Activated T-cell treated with anti-CD3 and anti-CD28 coated beads, Interleukin-2, amount 50 U/mL, for 72 hours (primary cell): ENCODE data around the gene RMND5B. TPM values are rescaled to one million over a fixed set of nuclear protein-coding genes. Genes with fewer than 3 reads are reported as not detected.
A peak's percentile ranks its signal among the peaks of the same experiment; 100 is the strongest.
"Not testable (repeated sequence)": the region's sequence is repeated elsewhere in the genome, so short reads cannot be mapped to it uniquely, and the experiment has no call there.

ENCODE experiments used
- ATAC-seq, 2 donors: fragments of 150-1000 bp; cut with Tn5 transposase; replicated peaks in 1 of 2; 2 replicates each; pipeline ENCODE4 v1.10.0; 2021; ENCODE audit warnings: moderate library complexity in 2 of 2, mild to moderate bottlenecking in 1 of 2
- DNase-seq, 2 donors: peaks; one replicate each; pipeline ENCODE4 v3.0.0; 2021 to 2022; ENCODE audit warnings: mixed read lengths in 1 of 2
- H3K27ac Mint-ChIP-seq: one replicate; pipeline ENCODE4 v1.8.0; 2022; ENCODE audit warnings: mild to moderate bottlenecking, moderate library complexity, mixed read lengths
- H3K27me3 Mint-ChIP-seq: one replicate; pipeline ENCODE4 v1.8.0; 2022; ENCODE audit warnings: low read depth, mixed read lengths
- H3K36me3 Mint-ChIP-seq, 2 donors: one replicate each; pipeline ENCODE4 v1.8.0; 2022; ENCODE audit warnings: mixed read lengths in 2 of 2, mild to moderate bottlenecking in 1 of 2; ENCODE audit not compliant: insufficient read depth in 2 of 2
- H3K4me1 Mint-ChIP-seq: one replicate; pipeline ENCODE4 v1.8.0; 2022; ENCODE audit warnings: low read depth, mixed read lengths
- H3K4me3 Mint-ChIP-seq, 2 donors: one replicate each; pipeline ENCODE4 v1.8.0; 2022; ENCODE audit warnings: mild to moderate bottlenecking in 2 of 2, mixed read lengths in 2 of 2, moderate library complexity in 2 of 2
- H3K9me3 Mint-ChIP-seq, 2 donors: one replicate each; pipeline ENCODE4 v1.8.0; 2022; ENCODE audit warnings: mixed read lengths in 2 of 2
- total RNA-seq, 2 donors: library from RNA; stranded (reverse); gene quantifications; one replicate each; pipeline ENCODE4 v1.2.3, GENCODE V29; 2022

Gene RMND5B, protein sequence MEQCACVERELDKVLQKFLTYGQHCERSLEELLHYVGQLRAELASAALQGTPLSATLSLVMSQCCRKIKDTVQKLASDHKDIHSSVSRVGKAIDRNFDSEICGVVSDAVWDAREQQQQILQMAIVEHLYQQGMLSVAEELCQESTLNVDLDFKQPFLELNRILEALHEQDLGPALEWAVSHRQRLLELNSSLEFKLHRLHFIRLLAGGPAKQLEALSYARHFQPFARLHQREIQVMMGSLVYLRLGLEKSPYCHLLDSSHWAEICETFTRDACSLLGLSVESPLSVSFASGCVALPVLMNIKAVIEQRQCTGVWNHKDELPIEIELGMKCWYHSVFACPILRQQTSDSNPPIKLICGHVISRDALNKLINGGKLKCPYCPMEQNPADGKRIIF
- total RNA-seq, result 10 to 100 TPM; 21.5 to 24.5 TPM

DNA sequence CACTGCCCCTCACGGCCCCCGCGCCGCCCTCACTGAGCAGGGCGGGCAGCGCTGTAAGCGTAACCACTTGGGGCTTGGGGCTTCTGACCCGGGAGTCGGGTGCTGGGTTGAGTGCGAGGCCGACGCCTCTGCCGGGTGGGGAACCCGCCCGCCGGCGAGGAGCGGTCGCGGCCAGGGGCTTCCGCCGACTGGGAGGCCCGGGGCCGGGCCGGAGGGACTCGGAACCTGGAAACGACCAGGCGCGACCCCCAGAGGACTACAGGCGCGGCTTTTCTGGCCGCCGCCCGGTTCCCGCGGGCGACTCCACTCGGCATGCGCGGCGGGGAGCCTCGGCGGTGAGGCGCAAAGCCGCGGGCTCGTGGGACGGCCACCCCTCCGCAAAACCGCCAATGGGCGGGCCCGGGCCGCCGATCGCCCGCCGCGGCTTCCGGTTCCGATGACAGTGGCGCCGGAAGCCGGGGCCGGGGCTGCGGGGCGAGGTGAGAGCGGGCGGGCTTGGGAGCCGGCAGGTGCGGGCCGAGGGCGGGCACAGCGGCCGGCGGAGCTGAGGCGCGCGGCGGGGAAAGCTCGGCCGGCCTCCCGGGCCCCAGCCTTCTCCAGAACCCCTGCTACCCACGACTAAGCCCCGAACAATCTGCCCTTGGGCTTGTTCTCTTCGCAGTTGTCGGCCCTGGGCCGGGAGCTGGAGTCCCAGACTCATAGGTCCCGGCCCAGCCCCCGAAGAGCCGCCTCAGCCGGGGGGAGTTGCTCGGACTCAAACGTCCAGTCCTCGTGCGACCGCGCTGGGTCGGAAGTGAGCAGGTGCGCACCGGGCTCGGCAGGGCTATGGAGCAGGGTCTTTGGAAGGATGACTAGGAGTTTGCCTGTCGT, at the start of gene RMND5B:
TSS of gene RMND5B (plus strand) at position 439 of the 870 bp plus-strand sequence. CDS start 7,106 bp downstream, outside the sequence.
- no peaks in the 10 kb centered on the region for H3K27me3 Mint-ChIP-seq
- peak within 1 kb of the TSS; percentile 84 to 92 for H3K4me3 Mint-ChIP-seq
- peak; percentile 89 to 92 for DNase-seq
- H3K4me1 Mint-ChIP-seq, result peaks cover 19% of the 10 kb centered on the region
- H3K9me3 Mint-ChIP-seq, result no peaks in the 10 kb centered on the region
- peaks cover 0 to under 1% of the 10 kb centered on the region in 2 donors for H3K36me3 Mint-ChIP-seq
- ATAC-seq, result peak; percentile 92 to 95
- peak within 1 kb of the TSS; percentile 18 for H3K27ac Mint-ChIP-seq

- no peaks in the 10 kb centered on the region for H3K4me1 Mint-ChIP-seq
- H3K36me3 Mint-ChIP-seq, result no peaks in the 10 kb centered on the region
- DNase-seq (no peak), ATAC-seq (no peak)
- H3K27me3 Mint-ChIP-seq, result peaks cover 15% of the 10 kb centered on the region
- no peaks in the 10 kb centered on the region for H3K9me3 Mint-ChIP-seq
- H3K27ac Mint-ChIP-seq, result no peak overlapping the region
- no peak overlapping the region for H3K4me3 Mint-ChIP-seq
These were observed 49.1 kb upstream of the RMND5B start for GRCh38 chr5:178081571-178082243.

GRCh38 chr5:178083922-178084321, 46.9 kb upstream of the RMND5B start:
- no peaks in the 10 kb centered on the region for H3K4me1 Mint-ChIP-seq

DNA sequence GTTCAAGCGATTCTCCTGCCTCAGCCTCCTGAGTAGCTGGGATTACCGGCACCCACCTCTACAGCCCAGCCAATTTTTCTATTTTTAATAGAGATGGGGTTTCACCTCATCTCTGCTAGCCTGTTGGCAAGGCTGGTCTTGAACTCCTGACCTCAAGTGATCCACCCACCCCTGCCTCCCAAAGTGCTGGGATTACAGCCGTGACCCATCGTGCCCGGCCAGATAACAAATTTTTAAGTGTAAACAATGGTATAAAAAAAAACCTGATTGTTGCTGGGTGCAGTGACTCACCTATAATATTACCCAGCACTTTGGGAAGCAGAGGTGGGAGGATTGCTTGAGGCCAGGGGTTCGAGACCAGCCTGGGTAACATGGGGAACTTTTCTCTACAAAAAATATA, 45.5 kb upstream of the RMND5B start:
- DNase-seq, result no peak
- ATAC-seq, result no peak
- Mint-ChIP-seq H3K27me3 (peaks cover 19% of the 10 kb centered on the region), H3K36me3 (no peaks in the 10 kb centered on the region), H3K4me1 (peaks cover under 1% of the 10 kb centered on the region), H3K4me3 (no peak overlapping the region), H3K27ac (no peak overlapping the region), H3K9me3 (no peaks in the 10 kb centered on the region)

More at GRCh38 chr5:178083922-178084321, 46.9 kb upstream of the RMND5B start:
- Mint-ChIP-seq H3K4me3 (no peak overlapping the region), H3K27ac (no peak overlapping the region), H3K9me3 (no peaks in the 10 kb centered on the region), H3K27me3 (peaks cover 19% of the 10 kb centered on the region), H3K36me3 (no peaks in the 10 kb centered on the region)
- DNase-seq (no peak), ATAC-seq (no peak)

DNA sequence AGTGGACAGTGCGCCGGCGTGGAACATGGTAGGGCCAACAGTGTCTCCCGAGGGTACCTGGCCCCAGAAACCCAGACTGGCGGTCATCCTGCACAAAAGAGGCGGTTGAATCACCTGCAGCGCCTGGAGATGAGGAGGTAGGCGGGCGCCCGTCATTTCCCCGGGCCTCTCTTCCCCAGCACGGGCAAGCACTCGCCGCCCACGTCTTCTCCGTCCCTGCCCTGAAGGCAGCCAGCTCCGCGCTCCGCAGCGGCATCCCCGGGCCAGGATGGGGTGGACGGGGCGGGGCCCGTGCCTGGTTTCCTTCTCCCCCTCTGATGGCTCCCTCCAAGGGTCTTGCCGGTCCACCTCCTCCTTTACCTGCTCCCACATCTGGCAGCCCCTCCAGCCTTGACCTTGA, 44.5 kb upstream of the RMND5B start:
- H3K27me3 Mint-ChIP-seq, result peaks cover 19% of the 10 kb centered on the region
- peaks cover 0 to 2% of the 10 kb centered on the region in 2 donors for H3K9me3 Mint-ChIP-seq
- no peak overlapping the region for H3K27ac Mint-ChIP-seq
- no peak overlapping the region for H3K4me3 Mint-ChIP-seq
- no peak for DNase-seq
- ATAC-seq, result no peak
- H3K36me3 Mint-ChIP-seq, result peaks cover 1 to 2% of the 10 kb centered on the region in 2 donors
- H3K4me1 Mint-ChIP-seq, result peaks cover 10% of the 10 kb centered on the region

DNA sequence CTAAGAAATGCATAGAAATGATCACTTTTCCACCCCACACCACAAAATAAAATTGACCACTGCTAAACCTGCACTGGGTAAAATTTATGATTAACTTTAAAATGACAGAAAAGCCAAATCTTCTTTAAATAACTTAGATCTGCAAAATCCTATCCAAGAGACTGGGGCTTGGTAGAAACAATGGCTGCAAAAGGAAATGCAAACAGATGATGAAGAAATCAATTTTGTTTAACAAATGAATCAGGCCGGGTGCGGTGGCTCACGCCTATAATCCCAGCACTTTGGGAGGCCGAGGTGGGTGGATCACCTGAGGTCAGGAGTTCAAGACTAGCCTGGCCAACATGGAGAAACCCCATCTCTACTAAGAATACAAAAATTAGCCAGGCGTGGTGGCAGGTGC, 43.6 kb upstream of the RMND5B start:
- peaks cover 11% of the 10 kb centered on the region for H3K4me1 Mint-ChIP-seq
- not testable (repeated sequence) for H3K9me3 Mint-ChIP-seq

GRCh38 chr5:178090856-178091255, 40.0 kb upstream of the RMND5B start:
- Mint-ChIP-seq H3K36me3 (peaks cover 2 to 6% of the 10 kb centered on the region in 2 donors), H3K4me1 (peaks cover 25% of the 10 kb centered on the region), H3K4me3 (peak overlapping the region; percentile 41 to 60), H3K27me3 (peaks cover 5% of the 10 kb centered on the region), H3K9me3 (peaks cover 0 to 3% of the 10 kb centered on the region in 2 donors), H3K27ac (no peak overlapping the region)
- peak; percentile 8 to 36 for DNase-seq
- ATAC-seq, result peak; percentile 53 to 74

More for the DNA sequence above, 43.6 kb upstream of the RMND5B start:
- ATAC-seq, H3K36me3 Mint-ChIP-seq, H3K27ac Mint-ChIP-seq, H3K4me3 Mint-ChIP-seq, DNase-seq: not testable (repeated sequence)
- H3K27me3 Mint-ChIP-seq, result peaks cover 19% of the 10 kb centered on the region

DNA sequence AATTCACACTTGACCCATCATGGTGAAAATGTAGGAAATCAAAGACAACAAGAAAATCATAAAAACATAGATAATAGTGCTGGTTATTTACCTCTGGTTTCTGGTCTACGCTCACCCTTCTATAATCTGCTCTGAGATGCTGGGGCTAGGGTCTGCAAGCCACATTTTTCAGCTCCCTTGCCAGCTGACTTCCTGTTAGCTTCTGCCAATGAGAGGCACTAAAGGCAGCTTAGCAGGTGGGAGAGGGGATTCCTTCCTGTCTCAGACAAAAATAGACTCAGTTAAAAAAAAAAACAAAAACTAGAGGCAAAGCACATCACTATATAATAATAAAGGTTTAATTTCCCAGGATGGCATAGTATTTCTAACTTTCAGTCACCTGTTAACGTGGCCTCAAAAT, 37.7 kb upstream of the RMND5B start:
- Mint-ChIP-seq H3K27me3 (peaks cover 5% of the 10 kb centered on the region), H3K9me3 (peaks cover 2 to 5% of the 10 kb centered on the region in 2 donors), H3K4me1 (peaks cover 25% of the 10 kb centered on the region), H3K4me3 (no peak overlapping the region), H3K36me3 (peaks cover 5 to 9% of the 10 kb centered on the region in 2 donors), H3K27ac (no peak overlapping the region)
- ATAC-seq (no peak), DNase-seq (no peak)

GRCh38 chr5:178094345-178094744, 36.5 kb upstream of the RMND5B start:
- no peak for ATAC-seq
- H3K4me3 Mint-ChIP-seq, result no peak overlapping the region

DNA sequence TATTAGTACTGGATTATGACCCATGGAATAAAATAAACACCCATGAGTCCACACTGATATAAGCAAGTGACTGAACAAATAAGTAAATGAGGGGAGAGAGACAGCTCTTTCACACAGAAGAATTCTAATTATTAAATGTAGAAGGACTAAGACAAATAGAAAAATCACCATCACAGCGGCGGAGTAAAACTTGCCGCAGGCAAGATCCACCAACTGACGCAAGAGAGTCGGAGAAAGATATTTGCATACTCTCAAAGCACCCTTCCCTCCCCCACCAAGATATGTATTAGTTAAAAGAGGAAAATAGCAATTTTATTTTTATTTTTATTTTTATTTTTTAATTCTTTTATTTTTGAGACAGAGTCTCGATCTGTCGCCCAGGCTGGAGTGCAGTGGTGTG, 32.1 kb upstream of the RMND5B start:
- Mint-ChIP-seq H3K27me3 (no peaks in the 10 kb centered on the region), H3K9me3 (peaks cover 2% of the 10 kb centered on the region in 2 donors)
- DNase-seq, result no peak

More at GRCh38 chr5:178094345-178094744, 36.5 kb upstream of the RMND5B start:
- no peak overlapping the region for H3K27ac Mint-ChIP-seq
- peaks cover 5 to 9% of the 10 kb centered on the region in 2 donors for H3K36me3 Mint-ChIP-seq
- H3K27me3 Mint-ChIP-seq, result no peaks in the 10 kb centered on the region
- peaks cover 25% of the 10 kb centered on the region for H3K4me1 Mint-ChIP-seq
- H3K9me3 Mint-ChIP-seq, result peaks cover 2 to 5% of the 10 kb centered on the region in 2 donors
- DNase-seq, result no peak

GRCh38 chr5:178103612-178104011, 27.2 kb upstream of the RMND5B start:
- no peak for ATAC-seq
- no peaks in the 10 kb centered on the region for H3K9me3 Mint-ChIP-seq

More for the DNA sequence above, 32.1 kb upstream of the RMND5B start:
- Mint-ChIP-seq H3K4me3 (no peak overlapping the region), H3K36me3 (peaks cover 3 to 4% of the 10 kb centered on the region in 2 donors), H3K4me1 (peaks cover 9% of the 10 kb centered on the region), H3K27ac (no peak overlapping the region)
- no peak for ATAC-seq

GRCh38 chr5:178104492-178104891, 26.3 kb upstream of the RMND5B start:
- DNase-seq (no peak), ATAC-seq (no peak)
- Mint-ChIP-seq H3K9me3 (no peaks in the 10 kb centered on the region), H3K4me1 (peaks cover 5% of the 10 kb centered on the region), H3K27me3 (no peaks in the 10 kb centered on the region), H3K27ac (no peak overlapping the region), H3K36me3 (no peaks in the 10 kb centered on the region), H3K4me3 (no peak overlapping the region)

More at GRCh38 chr5:178103612-178104011, 27.2 kb upstream of the RMND5B start:
- H3K27ac Mint-ChIP-seq, result no peak overlapping the region
- H3K4me1 Mint-ChIP-seq, result peaks cover 5% of the 10 kb centered on the region
- no peaks in the 10 kb centered on the region for H3K27me3 Mint-ChIP-seq
- H3K36me3 Mint-ChIP-seq, result no peaks in the 10 kb centered on the region
- H3K4me3 Mint-ChIP-seq, result no peak overlapping the region
- no peak for DNase-seq
